ENCODE results near the gene SOX5.
"Not testable (repeated sequence)": the region's sequence is repeated elsewhere in the genome, so short reads cannot be mapped to it uniquely, and the experiment has no call there.

Gene SOX5

GRCh38 chr12:23827353-23827752 is 122.1 kb downstream of the SOX5 start:
- DNase-seq, result no peak

- DNase-seq, result not testable (repeated sequence)
Observed at GRCh38 chr12:23825124-23825523, 124.3 kb downstream of the SOX5 start.

GRCh38 chr12:23824358-23824757 is 125.1 kb downstream of the SOX5 start:
- DNase-seq, result no peak

- DNase-seq, result not testable (repeated sequence)
Observed at GRCh38 chr12:23822883-23823282, 126.6 kb downstream of the SOX5 start.

- no peak for DNase-seq
Observed at GRCh38 chr12:23817345-23817744, 132.1 kb downstream of the SOX5 start.

- DNase-seq, result no peak
Observed at GRCh38 chr12:23816394-23816851, 133.0 kb downstream of the SOX5 start.

GRCh38 chr12:23815810-23816209 is 133.7 kb downstream of the SOX5 start:
- no peak for DNase-seq

GRCh38 chr12:23813206-23813605 is 136.3 kb downstream of the SOX5 start:
- no peak for DNase-seq

- DNase-seq, result no peak
Observed at GRCh38 chr12:23810329-23810902, 139.1 kb downstream of the SOX5 start.

- DNase-seq, result no peak
Observed at GRCh38 chr12:23803540-23803939, 145.9 kb downstream of the SOX5 start.

GRCh38 chr12:23795494-23795893 is 154.0 kb downstream of the SOX5 start:
- DNase-seq, result no peak

- no peak for DNase-seq
Observed at GRCh38 chr12:23781118-23781517, 168.4 kb downstream of the SOX5 start.

GRCh38 chr12:23775208-23775607 is 174.3 kb downstream of the SOX5 start:
- no peak for DNase-seq

- DNase-seq, result no peak
Observed at GRCh38 chr12:23771240-23771949, 178.1 kb downstream of the SOX5 start.

- DNase-seq, result no peak
Observed at GRCh38 chr12:23770202-23770938, 179.1 kb downstream of the SOX5 start.

- DNase-seq, result no peak
Observed at GRCh38 chr12:23767834-23768233, 181.6 kb downstream of the SOX5 start.

GRCh38 chr12:23763724-23764123 is 185.7 kb downstream of the SOX5 start:
- DNase-seq, result no peak

GRCh38 chr12:23760495-23760894 is 189.0 kb downstream of the SOX5 start:
- DNase-seq, result no peak

GRCh38 chr12:23758608-23759007 is 190.9 kb downstream of the SOX5 start:
- no peak for DNase-seq

- no peak for DNase-seq
Observed at GRCh38 chr12:23757541-23757962, 191.9 kb downstream of the SOX5 start.

GRCh38 chr12:23756416-23756815 is 193.1 kb downstream of the SOX5 start:
- DNase-seq, result no peak

- no peak for DNase-seq
Observed at GRCh38 chr12:23753628-23754365, 195.7 kb downstream of the SOX5 start.

GRCh38 chr12:23752245-23752644 is 197.2 kb downstream of the SOX5 start:
- DNase-seq, result no peak

Measured in CD4-positive, alpha-beta T cell treated with Interleukin-12 subunit alpha and Interleukin-12 subunit beta, for 1 hour (primary cell).